ENCODE data around the gene GBF1.

GBF1 gene

GRCh38 chr10:102354451-102354850 is 109.1 kb downstream of the GBF1 start:
- no peak for DNase-seq (ENCODE audit: low read depth)

- peak; percentile 16 for DNase-seq (ENCODE audit: low read depth)
Observed at GRCh38 chr10:102358712-102359382, 113.5 kb downstream of the GBF1 start.

GRCh38 chr10:102367441-102367840 is 122.1 kb downstream of the GBF1 start:
- no peak for DNase-seq (ENCODE audit: low read depth)

GRCh38 chr10:102368077-102368476 is 122.7 kb downstream of the GBF1 start:
- DNase-seq (ENCODE audit: low read depth): no peak

GRCh38 chr10:102371295-102371694 is 126.0 kb downstream of the GBF1 start:
- DNase-seq (ENCODE audit: low read depth): no peak

GRCh38 chr10:102375250-102375649 is 129.9 kb downstream of the GBF1 start:
- DNase-seq (ENCODE audit: low read depth): no peak

GRCh38 chr10:102375867-102376266 is 130.5 kb downstream of the GBF1 start:
- no peak for DNase-seq (ENCODE audit: low read depth)

- DNase-seq (ENCODE audit: low read depth): no peak
Observed at GRCh38 chr10:102376901-102377300, 131.6 kb downstream of the GBF1 start.

- DNase-seq (ENCODE audit: low read depth): no peak
Observed at GRCh38 chr10:102379383-102379782, 134.1 kb downstream of the GBF1 start.

- DNase-seq (ENCODE audit: low read depth): no peak
Observed at GRCh38 chr10:102381983-102382382, 136.7 kb downstream of the GBF1 start.

- no peak for DNase-seq (ENCODE audit: low read depth)
Observed at GRCh38 chr10:102382871-102383270, 137.5 kb downstream of the GBF1 start.

GRCh38 chr10:102384053-102384452 is 138.7 kb downstream of the GBF1 start:
- DNase-seq (ENCODE audit: low read depth): no peak

- no peak for DNase-seq (ENCODE audit: low read depth)
Observed at GRCh38 chr10:102384606-102385429, 139.5 kb downstream of the GBF1 start.

- no peak for DNase-seq (ENCODE audit: low read depth)
Observed at GRCh38 chr10:102389894-102390293, 144.6 kb downstream of the GBF1 start.

GRCh38 chr10:102392306-102392705 is 147.0 kb downstream of the GBF1 start:
- no peak for DNase-seq (ENCODE audit: low read depth)

- DNase-seq (ENCODE audit: low read depth): no peak
Observed at GRCh38 chr10:102393411-102394078, 148.2 kb downstream of the GBF1 start.

GRCh38 chr10:102394079-102394800 is 148.9 kb downstream of the GBF1 start:
- peak; percentile 59 for DNase-seq (ENCODE audit: low read depth)

- DNase-seq (ENCODE audit: low read depth): no peak
Observed at GRCh38 chr10:102394801-102395399, 149.6 kb downstream of the GBF1 start.

- DNase-seq (ENCODE audit: low read depth): no peak
Observed at GRCh38 chr10:102395400-102396316, 150.3 kb downstream of the GBF1 start, which contains the start of gene NFKB2. NFKB2 (plus strand) TSS chr10:102395705; CDS start chr10:102395960, 255 bp downstream.

GRCh38 chr10:102396317-102396650 is 151.0 kb downstream of the GBF1 start:
- DNase-seq (ENCODE audit: low read depth): no peak

GRCh38 chr10:102396730-102397151 is 151.4 kb downstream of the GBF1 start:
- no peak for DNase-seq (ENCODE audit: low read depth)
